Activated CD8-positive, alpha-beta memory T cell treated with anti-CD3 and anti-CD28 coated beads for 1 hour (primary cell): ENCODE measurements around the gene NEU1.

Source experiments
- DNase-seq, 2 donors: peaks; one replicate each; pipeline ENCODE4 v3.0.0-alpha.2; 2020; ENCODE audit warnings: low read depth in 1 of 2; ENCODE audit errors: extremely low read depth in 1 of 2

NEU1 gene

DNA sequence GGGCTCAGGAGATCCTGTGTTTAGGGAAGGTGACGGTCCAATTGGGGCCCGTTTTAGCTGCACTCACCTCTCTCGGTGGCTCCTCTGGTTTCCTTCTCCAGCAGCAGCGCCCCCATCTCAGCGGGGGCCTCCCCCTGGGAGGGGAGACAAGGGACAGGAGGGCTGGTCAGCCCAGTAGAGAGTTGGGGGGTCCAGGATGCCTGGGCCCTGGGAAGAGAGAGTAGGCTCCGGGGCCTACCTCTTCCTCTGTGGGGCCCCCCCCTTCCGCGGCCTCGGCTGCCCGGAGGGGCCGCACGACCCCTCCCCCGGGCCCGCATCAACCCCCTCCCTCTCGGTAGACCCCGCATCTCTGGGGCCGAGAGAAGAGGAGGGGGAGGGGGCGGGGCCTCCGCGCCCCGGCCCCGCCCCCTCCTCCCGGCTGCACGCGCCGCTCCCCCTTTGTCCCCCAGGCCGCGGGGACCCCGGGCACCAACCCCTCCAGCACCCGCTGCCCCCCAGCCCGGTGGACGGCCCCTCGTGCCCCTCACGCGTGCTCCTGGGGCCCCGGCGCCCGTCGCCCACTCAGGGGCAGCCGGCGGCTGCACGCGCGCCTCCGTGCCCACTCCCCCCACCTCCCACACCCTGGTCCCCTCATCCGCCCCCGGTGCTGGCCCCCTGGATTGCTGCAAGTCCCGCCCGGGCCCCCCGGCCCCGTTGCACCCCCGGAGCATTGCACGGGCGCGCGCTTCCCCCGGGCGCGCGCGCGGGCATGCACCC lies 34.4 kb upstream of the NEU1 start:
- DNase-seq: no peak

DNA sequence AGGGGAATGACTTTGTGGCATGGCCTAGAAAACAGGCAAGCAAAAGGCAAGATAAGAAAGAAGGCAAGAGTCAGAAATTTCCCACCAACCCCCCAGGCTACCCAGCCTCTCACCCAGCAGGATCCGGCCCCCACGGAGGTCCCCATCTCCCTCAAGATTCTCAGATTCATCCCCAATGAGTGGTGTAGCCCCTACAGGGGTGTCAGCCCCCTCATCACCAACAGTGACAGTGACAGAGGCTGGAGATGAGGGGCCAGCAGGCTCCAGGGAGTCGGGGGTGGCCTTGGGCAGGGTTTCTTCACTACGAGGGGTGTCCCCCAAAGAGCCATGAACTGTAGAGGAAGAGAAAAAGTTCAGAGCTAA lies 33.9 kb upstream of the NEU1 start:
- DNase-seq: no peak

DNA sequence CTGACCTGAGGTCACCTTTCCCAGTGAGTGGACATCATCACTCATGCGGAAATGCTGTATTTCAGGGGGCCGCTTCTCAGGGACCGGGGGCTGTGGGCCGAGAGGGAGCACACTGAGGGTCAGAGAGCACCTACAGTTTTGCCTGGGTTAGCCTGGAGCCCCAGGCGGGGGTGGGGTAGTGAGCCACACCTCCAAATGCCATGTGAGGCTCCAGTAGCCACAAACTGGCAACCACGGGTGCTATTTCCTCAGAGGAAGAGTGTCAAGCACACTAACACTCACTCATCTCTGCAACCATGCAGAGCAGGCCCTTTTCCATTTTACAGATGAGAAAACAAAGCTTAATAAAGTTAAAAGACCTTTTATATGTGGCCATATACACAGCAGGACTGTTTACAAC lies 30.2 kb upstream of the NEU1 start:
- no peak for DNase-seq

DNA sequence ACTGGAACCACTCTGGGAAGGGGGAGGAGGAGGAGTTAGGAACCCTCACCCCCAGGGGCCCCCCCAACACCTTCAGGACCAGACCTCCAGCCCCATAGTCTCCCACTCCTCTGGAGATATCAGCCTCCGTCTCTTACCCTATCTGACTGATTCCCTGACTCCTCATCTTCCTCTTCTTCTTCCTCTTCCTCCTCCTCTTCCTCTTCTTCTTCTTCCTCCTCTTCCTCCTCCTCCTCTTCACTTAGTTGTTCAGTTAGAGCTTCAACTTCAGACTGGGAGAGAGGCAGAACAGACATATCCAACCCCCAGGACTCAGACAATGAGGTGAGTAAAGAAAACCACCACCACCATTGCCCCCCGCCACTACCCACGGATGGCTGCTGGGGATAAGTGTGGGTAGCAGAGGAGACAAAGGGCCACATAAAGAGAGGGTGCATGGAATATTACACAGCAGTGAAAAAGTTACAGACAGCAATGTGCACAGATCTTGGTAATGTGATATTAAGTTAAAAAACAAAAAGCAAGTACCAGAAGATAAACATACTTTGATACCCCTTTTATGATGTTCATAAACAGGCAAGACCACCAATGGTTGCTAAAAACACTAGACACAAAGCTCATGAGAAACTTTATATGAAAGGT lies 26.8 kb upstream of the NEU1 start:
- DNase-seq: no peak

DNA sequence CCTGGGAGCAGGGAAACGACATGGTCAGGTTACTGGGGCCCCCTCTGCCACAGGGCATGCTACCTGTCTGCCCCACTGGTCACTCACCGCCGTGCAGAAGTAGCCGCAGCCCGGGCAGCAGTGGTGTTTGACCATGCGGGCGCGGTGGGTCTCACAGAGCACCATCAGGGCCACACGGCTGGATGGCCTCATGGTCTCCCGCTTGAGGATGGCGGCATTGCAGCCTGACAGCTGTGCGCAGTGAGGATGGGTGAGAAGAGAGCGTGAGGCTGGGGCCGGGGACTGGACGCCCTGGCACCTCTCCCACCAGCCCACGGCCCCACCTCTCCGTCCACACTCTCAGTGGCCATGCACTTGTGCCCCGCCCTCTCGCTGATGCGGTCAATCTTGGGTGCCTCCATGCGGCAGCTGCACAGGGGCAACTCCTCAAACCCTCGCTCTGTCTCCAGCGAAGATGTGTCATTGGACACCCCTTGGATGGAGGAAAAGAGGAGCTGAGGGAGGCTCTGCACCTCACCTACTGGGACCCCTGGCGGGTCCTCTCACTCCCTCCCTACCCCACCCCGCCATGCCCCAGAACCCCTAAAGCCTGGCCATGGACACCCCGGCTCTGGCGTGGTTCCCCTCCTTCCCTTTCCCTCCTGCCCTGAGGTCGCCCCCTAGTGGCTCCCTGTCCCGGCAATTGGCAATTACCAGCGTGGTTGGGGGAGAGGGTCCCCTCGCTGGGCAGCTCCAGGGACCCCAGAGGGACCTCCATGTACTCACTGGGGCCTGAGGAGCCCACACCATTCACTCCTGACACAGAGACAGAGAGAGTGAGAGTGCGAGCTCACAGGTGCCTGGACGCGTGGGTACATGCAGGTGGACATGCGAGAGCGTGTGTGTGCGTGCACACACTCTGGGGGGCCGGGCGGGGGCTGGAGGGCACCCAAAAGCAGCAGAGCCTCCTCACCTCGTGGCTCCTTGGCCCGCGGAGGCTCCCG lies 25.9 kb upstream of the NEU1 start:
- peak in 1 of 2 donors; percentile 49 for DNase-seq

DNA sequence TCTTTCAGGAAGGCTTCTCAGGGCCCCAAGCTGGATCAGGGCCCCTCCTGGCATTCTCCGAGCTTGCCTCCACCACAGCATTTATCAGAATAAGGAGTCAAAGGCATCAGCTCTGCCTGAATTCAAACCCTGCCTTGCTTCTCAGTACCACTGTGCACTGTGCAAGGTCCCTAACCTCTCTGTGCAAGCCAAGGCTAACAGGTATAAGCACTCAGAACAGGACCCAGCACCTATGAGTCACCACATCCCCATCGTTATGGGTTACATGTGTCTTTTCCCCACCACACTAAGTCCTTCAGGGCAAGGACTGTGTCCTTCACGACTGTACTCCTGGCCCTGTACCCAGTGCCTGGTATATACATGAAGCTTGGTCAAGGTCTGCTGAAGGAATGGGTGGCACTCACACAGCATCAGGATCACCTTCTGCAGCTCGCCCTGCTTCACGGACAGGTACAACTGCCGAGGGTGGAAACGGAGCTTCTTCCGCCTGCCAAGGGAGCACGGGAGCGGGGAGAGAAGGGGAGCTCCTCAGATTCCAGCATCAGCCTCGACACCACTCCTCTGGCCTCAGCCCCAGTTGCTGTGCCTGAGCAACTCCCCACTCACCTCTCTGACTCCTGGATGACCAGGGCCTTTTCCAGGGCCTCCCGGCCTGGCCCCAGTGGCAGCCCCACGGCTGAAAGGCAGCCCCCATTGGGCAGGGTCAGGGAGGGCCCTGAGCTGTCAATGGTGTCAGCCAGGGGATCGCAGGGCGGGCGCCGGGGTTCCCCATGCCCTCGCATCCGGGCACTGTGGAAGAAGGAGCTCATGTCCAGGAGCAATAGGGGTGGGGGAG lies 24.8 kb upstream of the NEU1 start:
- no peak for DNase-seq

DNA sequence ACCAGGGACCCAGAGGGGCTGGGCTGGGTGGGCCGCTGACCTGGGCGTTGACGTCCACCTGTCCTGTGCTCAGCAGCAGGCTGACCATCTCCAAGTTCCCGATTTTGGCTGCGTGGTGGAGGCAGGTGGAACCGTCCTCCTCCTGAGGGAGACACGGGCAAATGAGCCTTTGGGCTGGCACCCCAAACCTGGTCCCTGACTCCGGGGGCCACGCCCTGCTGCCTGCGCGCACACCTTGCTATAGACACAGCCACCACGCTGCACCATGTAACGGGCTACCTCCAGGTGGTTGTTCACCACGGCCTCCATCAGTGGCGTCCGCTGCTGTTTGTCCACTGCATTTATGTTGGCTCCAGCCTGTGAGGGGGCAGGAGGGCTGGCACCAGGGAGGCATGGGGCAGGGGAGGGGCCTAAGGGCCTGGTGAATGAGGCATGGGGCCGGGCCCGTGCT lies 23.9 kb upstream of the NEU1 start:
- no peak for DNase-seq

DNA sequence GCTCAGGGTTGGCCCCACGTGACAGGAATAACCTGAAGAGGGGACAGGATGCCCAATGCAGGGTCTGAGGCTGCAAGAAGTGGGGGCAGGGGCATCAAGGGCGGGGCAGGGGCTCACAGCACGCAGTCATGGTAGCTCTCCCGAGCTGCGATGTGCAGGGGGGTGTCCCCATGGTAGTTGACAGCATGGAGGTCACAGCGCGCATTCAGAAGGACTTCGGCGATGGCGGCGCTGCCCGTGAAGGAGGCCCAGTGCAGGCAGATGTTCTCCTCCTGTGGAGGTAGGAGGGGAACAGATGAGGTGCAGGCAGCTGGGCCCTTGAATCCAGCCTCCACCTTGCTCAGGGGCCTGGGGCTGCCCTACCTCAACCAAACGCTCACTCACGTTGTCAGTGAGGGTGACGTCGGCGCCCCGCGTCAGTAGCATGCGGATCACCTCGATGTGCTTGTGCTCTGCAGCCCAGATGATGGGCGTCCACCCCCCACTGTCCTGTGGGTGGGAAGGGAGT lies 22.0 kb upstream of the NEU1 start:
- DNase-seq: no peak

DNA sequence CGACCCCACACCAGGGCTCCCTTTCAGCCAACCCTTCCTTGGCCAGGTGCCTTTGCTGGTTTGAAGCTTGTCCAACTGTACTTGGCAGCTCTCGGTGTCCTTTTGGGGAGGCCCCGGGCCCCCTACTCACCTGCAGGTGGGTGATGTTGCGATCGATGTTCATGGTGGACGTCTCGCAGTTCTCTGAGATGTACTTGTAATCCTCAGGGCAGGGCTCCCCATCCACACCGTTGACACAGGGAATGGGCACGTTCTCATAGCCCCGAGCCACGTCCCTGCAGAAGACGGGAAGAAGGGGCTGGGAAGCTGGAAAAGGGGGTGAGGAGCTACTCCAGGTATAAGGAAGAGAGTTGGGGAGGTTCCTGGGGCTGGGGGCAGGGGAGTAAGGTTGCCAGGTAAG lies 21.1 kb upstream of the NEU1 start:
- DNase-seq: no peak

DNA sequence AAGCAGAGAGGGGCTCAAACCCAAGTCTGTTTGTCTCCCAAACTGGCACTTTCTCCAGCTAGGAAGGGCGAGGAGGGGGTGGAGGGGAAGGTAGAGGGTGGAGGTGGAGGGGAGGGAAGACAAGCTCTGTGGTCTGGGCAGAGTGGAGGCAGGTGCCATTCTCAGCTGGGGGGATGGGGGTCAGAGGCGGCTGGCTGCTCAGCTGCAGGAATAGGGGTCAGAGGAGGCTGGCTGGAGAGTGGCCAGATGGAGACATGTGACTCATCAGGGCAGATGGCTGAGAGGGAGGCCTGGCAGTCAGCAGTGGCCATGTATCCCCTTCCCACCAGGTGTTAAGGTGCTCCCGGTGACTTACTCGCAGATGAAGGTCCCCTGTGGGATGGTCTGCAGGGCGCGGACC lies 19.7 kb upstream of the NEU1 start:
- DNase-seq: no peak

DNA sequence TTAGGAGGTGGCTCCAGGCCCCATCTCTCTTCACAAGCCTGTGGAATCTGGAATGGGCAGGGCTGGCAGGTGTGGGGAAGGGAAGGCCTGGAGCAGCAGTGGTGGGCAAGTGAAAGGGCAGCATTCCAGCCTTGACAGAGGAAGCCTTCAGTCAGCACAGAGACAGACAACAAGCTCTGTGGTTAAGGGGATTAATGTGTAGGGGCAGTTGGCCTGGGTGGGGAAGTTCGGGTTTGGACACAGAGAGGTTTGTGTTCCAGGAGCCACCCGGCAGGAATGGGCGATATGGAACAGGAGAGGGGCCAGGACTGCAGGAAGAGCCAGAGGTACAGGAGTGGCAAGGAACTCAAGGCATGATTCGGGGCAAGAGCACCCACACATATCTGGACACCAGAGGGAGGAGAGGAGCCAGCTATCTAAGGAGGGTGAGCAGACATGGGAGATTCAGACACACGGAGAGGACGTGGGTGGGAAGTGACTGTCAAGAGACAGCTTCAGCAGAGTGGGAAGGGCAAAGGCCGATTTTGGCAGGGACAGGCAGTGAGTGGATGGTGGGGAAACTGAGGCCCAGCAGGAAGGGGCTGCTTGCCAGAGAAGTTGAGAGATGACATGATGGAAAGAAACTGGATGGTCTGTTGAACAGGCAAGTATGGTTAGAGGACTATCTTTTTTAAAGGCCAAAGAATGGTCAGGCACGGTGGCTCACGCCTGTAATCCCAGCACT lies 18.7 kb upstream of the NEU1 start:
- no peak for DNase-seq

DNA sequence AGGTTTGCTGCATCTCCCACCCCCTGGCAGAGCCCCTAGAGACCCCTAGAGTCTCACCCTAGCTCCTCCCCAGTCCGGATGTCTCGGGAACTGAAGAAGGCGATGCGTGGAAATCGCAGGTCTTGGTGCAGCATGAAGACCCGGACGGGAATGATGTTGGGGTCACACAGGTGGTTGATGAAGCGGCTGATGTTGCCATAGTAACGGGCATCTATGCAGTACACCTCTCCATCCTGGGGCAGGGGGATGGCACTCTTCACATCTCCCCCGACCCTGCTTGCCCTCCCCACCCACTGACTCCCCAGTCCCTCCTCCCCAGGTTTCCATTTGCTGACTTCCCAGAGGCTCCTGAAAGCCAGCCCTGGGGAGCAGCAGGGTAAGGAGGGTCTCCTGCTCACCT lies 18.0 kb upstream of the NEU1 start:
- no peak for DNase-seq

DNA sequence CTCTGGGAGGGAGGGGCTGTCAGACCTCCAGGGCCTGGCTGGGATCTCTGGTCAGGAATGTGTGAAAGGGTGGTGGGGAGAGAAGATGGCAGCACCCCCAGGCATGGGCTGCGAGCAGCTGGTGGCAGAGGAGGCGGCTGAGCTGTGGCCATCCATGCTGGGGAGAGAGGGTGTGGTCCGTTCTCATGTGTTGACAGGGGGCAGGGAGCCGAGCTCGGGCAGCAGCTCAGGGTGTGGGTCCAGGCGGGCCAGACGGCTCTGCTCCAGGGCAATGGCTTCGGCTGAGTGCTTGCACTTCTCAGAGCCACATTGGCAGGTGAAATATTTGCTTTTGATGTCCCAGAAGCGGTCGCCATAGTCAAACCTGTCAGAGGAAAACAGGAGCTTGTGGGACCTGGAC lies 17.3 kb upstream of the NEU1 start:
- no peak for DNase-seq

DNA sequence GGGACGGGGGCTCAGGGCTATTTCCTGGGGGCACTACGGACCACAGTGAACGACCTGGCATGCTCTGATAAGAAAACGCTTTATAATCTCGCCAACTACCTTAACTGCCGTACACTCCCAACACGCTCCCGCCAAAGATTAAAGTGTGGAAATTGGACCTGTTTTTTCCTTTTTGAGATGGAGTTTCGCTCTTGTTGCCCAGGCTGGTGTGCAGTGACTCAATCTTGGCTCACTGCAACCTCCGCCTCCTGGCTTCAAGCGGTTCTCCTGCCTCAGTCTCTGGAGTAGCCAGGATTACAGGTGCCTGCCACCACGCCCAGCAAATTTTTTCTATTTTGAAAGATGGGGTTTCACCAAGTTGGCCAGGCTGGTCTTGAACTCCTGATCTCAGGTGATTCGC lies 16.5 kb upstream of the NEU1 start:
- no peak for DNase-seq

DNA sequence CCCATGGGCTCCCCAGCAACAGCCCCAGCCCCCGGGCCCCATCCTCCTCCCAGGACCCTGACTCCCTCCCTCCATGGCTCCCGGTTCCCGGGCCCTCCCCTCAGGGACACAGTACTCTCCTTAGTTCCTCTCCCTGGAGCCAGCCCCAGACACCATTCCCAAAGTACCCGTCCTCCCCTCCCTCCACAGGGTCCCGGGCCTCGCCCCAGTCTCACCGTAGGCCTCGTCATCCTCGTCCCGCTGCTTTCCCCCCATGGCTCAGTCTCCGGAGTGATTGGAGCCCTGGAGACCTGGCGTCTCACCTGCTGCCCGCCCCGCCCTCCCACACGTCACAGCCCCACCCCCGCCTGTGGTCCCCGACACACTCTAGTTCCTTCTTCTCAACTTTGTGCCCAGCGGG lies 16.1 kb upstream of the NEU1 start, which contains the start of gene SLC44A4:
SLC44A4 (minus strand) TSS at position 272 of the 400 bp plus-strand sequence; CDS start at position 255, 17 bp downstream.
- no peak for DNase-seq

DNA sequence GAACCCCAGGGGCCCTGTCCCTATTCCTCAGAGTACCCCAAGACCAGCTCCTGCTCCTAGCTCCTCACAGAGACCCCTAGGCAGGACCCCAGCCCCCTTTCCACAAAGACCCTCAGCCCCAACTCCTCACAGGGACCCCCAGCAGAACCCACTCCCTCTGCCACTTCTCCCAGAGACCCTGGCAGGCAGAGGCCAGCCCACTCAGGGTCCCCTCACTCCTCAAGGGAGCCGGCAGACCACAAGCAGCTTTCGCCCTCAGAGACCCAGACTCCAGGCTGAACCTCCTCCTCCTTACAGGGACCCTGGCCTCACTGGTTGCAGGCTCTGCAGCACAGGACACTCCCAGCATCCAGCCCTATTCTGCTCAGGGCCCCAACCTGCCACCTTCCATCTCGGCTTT lies 15.6 kb upstream of the NEU1 start:
- no peak for DNase-seq

DNA sequence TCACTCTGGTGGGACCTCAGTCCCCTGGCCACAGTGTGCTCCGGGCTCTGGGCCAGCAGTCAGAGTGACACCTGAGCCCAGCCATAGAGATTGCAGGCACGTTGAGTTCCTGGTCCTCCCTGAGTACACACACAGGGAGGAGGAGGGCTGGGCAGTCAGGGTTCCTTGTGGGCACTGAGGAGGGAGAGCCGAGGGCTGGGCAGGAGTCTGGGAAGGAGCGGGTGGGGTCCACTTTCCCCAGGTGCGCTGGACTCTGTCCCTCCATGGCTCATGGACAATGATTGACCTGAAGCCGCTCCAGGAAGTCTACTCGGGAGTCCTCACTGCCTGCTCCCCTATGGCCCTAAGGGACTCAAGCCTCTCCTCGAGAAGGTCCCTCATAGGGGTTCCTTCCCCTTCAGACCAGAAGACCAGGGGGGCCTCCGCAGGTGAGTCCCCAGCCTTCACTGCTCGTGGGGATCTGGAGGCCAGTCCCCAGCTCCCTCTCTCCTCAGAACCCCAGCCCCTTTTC lies 15.1 kb upstream of the NEU1 start:
- no peak for DNase-seq

DNA sequence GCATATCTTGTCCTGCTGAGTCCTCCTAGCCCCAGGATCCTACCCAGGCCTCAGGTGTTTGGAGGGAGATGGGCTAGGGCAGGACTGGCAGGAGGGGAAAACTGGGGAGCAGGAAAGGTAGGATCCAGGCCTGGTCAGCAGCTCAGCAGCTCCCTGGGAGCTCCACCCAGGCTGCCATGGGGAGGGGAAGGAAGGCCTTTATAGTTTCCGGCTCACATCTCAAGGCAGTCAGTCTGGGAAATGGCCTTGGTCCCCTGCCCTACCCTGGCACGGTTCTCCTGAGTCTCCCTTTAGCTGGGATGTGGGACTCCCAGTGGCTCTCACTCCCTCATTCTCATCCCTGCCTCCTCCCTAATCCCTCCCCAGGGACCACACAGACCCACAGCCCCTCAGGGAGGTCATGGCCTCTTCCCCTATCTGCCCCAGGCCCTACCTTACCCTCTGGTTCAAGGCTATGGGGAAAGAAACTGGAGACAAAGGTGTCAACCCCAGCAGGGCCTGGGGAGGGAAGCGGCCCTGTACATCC lies 14.6 kb upstream of the NEU1 start:
- DNase-seq: no peak

DNA sequence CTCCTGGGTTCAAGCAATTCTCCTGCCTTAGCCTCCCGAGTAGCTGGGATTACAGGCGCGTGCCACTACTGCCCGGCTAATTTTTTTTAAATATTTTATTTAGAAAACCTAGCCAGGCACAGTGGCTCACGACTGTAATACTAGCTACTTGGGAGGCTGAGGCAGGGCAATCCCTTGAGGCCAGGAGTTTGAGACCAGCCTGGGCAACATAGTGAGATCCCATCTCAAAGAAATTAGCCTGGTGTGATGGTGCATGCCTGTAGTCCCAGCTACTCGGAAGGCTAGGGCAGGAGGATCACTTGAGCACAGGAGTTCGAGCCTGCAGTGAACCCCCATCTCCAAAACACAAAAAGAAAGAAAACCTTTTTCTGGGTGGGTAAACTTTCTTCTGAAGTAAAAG lies 13.7 kb upstream of the NEU1 start:
- no peak for DNase-seq
